ENCODE measurements around the gene CTSA.

DNA sequence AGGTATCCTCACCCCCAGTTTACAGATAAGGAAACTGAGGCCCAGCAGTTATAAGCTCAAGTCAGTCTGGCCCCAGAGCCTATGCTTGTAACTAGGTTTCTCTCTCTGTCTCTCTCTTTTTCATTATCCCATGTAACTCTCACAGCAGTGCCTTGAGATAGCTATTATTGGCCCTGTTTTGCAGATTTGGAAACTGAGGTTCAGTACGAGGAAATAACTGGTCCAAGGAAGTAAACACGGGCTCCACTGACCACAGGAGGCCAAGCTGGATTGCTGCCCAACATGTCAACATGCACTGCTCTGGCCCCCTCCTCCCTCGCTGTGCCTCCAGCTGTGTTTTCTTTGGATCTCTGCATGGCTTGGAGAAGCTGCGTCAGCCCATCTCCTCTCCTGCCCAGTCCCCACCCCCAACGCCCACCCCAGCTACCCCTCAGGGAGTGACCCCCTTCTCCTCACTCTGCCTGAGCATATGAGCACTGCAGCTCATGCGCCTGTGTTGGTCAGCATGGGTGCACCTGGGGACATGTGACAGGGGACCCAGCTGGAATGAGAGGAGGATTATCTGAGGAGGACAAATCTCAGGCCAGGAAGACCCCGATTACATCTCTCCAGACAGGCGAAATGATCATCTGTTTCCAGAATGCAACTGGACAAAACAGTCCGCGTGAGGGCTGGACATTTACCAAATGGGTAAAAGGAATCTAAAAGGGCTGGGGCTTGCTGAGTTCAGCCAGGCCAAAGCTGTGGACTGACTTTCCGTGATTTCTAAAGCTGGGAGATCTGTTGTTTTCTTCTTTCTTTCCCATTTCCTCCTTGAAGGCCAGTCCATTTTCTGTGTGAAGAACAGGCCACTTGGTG lies 28.6 kb downstream of the CTSA start:
- TF ChIP-seq EZH2 (IDR thresholded peaks at IDR 0.05; ENCODE audit: insufficient read depth, low read length), result no peak
- TF ChIP-seq, protein P1, sequence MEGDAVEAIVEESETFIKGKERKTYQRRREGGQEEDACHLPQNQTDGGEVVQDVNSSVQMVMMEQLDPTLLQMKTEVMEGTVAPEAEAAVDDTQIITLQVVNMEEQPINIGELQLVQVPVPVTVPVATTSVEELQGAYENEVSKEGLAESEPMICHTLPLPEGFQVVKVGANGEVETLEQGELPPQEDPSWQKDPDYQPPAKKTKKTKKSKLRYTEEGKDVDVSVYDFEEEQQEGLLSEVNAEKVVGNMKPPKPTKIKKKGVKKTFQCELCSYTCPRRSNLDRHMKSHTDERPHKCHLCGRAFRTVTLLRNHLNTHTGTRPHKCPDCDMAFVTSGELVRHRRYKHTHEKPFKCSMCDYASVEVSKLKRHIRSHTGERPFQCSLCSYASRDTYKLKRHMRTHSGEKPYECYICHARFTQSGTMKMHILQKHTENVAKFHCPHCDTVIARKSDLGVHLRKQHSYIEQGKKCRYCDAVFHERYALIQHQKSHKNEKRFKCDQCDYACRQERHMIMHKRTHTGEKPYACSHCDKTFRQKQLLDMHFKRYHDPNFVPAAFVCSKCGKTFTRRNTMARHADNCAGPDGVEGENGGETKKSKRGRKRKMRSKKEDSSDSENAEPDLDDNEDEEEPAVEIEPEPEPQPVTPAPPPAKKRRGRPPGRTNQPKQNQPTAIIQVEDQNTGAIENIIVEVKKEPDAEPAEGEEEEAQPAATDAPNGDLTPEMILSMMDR (IDR thresholded peaks at IDR 0.05; ENCODE audit: insufficient read depth, low read depth, low read length), result no peak

Measured in astrocyte (in vitro differentiated cells and primary cell).